Stimulated activated CD4-positive, alpha-beta T cell treated with anti-CD3 and anti-CD28 coated beads, Interleukin-4, amount 100 ng/mL, for 48 hours (primary cell): ENCODE data around the gene PDIA2.
"Not testable (repeated sequence)": the region's sequence is repeated elsewhere in the genome, so short reads cannot be mapped to it uniquely, and the experiment has no call there.

Experiments used
- DNase-seq, 2 donors: peaks; one replicate each; pipeline ENCODE4 v3.0.0-alpha.2; 2020; ENCODE audit warnings: low read depth in 2 of 2

PDIA2 gene

DNA sequence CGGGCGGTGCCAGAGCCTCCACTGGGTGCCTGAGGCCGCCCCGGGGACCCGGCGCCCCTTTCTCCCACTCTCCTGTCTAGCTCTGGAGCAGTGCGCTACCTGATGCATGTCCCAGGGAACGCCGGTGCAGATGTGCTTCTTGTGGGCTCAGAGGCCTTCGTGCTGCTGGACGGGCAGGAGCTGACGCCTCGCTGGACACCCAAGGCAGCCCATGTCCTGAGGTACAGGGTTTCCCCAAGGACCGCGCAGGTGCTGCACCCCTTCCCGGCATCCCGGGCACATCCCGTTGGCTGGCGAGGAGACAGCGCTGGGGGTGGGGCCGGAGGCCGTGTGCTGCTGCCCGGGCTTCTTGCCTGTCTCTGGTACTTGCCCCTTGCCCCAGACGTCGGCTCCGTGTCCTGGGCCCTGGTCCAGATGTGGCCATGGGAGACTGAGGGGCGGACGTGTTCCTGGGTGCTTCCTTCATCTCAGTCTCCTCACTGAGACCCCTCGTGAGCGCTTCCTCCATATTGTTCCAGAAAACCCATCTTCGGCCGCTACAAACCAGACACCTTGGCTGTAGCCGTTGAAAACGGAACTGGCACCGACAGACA is 19.7 kb upstream of the PDIA2 start:
- DNase-seq = no peak

DNA sequence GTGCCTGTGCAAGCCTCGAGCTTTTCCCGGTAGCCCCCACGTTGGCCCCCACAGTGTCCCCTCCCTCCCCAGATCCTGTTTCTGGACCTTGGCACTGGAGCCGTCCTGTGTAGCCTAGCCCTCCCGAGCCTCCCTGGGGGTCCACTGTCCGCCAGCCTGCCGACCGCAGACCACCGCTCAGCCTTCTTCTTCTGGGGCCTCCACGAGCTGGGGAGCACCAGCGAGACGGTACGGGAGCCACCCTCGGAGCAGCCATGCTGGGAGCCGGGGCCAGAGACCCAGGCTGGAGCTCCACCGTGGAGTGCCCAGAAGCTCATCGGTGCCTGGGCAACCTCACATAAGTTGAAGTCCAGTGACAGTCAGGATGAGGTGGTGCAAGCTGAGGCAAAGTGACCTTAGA is 19.0 kb upstream of the PDIA2 start:
- DNase-seq = no peak

DNA sequence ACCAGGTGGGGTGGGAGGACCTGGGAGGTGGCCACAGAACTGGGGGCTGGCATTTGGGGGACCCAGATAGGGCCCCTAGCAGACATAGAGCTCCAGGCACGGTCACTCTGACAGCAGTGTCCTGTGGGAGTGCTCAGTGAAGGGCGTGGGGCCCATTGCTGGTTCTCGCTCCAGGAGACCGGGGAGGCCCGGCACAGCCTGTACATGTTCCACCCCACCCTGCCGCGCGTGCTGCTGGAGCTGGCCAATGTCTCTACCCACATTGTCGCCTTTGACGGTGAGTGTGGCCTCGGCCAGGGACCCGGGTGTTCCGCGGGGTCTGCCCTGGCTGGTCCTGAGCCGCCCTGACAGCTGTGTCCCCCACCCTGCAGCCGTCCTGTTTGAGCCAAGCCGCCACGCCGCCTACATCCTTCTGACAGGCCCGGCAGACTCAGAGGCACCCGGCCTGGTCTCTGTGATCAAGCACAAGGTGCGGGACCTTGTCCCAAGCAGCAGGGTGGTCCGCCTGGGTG is 18.5 kb upstream of the PDIA2 start:
- no peak for DNase-seq

DNA sequence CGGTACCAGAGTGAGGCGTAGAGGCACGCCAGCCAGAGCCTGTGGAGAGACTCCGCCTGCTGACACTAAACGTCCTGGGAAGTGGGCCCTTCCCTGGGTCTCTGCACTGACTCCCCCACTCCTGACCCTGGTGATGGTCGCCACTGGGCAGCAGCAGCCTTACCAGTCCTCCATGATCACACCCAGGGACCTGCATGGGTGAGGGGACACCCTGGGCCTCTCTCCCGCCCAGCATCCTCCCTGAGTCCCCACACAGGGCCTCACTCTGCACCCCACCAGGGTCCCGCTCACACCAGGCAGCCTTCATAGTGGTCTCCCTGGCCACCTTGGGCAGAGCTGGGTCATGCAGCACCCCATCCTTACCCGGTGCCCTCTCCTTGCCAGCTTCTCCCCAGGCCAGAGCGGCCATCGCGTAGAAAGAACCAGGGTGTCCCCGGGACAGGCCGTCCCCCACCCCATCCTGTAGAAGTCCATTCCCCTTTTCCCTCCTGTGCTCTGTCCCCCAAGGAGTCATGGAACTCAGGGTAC is 17.9 kb upstream of the PDIA2 start:
- no peak for DNase-seq

DNA sequence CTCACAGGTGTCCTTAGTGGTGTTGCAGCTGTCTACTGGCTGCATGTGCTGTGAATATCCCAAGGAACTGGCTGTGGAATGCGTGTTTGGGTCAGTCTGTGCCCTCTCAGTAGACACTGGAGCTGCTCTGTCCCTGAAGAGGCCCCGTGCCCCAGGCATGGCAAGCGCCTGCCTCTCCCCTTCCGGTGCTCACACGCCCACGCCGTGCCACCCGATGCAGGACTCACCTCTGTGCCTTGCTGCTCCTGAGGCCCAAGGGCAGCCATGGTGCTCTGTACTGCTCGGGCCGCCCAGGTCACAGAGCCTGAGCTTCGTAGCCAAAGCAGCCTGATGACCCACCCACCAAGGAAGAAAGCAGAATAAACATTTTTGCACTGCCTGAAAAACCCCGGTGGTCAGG is 17.3 kb upstream of the PDIA2 start:
- DNase-seq = no peak

DNA sequence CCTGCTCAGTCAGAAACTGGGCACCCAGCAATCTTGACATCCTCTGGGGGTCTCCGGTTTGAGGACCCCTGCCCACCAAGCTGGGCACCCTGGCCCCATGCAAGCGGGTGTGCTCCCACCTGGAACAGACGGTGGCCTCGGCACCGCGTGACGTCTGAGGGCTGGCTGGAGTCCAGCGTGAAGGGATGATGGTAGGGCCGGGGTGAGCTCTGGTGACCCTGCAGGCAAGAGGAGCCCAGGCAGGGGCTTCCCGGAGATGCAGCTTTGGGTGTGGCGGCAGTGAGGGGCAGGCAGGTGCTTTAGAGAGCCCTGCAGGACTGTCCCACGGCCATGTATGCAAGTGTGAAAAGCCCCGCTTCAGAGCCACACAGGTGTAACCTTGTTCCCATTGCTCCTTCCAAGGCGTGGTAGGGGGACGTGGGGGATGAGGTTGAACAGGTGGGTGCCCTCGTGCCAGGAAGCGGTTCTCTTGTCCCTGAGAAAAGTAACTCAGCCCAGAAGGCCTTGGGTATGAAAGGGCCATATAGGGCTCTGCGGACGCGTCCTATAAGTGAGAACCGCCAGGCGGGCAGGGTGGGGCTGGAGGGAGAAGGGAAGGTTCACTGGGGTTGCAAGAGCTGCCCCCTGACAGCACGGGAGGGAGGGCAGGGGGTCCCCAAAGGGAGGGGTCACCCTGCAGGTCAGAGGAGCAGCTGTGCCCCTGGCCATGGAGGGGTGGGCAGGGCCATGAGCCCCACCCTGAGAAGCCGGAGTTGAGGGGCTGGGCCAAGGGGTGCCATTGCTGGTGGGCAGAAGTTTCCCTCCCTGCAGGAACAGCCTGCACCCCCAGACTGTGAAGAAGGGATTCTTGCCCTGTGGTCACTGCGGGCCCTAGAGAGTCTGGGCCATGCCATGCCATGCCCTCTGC is 16.5 kb upstream of the PDIA2 start:
- no peak for DNase-seq

DNA sequence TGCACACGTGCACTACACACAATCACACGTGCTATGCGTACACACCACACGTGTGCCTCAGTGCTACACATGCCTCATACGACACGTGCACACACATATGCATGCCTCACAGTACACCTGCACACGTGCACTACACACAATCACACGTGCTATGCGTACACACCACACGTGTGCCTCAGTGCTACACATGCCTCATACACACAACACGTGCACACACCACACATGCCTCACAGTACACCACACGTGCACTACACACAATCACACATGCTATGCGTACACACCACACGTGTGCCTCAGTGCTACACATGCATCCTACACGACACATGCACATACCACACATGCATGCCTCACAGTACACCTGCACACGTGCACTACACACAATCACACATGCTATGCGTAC is 15.4 kb upstream of the PDIA2 start:
- not testable (repeated sequence) for DNase-seq

DNA sequence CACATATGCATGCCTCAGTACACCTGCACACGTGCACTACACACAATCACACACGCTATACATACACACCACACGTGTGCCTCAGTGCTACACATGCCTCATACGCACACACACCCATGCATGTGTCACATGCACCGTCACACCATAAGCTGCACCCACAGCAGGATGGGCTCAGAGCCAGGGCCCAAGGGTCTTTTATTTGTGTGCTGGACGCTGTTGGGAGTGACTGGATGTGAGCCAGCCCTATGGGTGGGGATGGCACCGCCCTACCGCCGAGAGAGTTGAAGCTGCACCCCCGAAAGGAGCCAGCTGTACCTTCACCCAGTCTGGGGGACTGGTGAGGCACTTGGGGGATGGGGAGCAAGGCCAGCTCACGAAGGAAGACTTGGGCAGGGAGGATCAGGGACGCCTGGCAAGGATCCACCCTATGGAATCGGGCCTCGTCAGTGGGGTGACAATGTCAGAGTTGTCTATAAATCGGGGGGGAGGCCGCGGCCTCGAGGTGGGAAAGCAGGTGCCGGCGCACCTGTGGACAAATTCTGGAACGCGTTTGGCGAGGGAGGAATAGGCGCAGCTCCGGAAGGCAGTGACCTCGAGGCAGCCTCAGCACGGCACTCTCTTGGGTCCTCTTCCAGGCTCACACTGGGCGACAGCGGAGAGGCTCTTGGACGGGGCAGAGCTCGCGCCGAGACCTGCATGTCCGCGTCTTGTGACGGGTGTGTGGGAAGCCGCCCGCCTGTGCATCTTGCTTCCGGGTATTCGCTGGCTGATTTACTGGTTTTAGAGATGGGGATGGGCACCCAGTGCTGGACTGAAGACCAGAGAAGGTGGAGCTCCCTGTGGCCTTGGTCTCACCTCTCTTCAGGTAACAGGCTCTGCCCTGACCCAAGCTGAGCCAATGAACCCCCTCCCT is 14.6 kb upstream of the PDIA2 start:
- no peak for DNase-seq

DNA sequence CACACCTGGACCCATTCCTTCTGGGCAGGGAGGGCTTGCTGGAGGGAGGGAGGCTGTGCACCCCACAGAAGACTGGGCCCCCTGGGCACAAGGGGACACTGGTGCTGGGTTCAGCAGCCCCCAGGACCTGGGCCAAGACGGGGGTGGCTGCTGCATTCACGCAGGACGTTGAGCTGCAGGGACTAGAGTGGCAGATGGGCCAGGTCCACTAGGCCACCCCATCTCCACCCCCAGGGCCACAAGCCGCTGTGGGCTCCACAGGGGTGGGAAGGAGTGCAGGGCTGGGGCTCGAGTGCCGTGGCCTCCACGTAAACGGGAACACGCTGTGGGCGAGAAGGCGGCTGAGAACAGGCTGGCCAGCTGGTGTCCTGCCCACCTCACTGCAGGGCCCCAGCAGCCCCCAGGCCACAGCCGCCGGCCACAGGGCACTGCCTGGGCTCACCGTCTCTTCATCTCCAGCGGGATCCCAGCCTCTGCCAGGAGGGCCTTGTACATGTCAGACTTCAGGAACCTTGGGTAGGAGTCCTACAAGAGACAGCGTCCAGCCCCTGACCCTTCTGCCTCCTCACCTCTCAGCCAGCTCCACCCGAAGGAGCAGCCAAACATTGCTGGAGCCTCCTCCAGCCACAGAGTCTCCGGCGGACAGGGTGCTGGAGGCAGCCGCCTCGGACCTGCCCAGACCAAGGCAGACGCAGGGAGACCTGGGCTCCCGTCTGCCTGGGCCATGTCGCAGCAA is 13.7 kb upstream of the PDIA2 start:
- no peak for DNase-seq

DNA sequence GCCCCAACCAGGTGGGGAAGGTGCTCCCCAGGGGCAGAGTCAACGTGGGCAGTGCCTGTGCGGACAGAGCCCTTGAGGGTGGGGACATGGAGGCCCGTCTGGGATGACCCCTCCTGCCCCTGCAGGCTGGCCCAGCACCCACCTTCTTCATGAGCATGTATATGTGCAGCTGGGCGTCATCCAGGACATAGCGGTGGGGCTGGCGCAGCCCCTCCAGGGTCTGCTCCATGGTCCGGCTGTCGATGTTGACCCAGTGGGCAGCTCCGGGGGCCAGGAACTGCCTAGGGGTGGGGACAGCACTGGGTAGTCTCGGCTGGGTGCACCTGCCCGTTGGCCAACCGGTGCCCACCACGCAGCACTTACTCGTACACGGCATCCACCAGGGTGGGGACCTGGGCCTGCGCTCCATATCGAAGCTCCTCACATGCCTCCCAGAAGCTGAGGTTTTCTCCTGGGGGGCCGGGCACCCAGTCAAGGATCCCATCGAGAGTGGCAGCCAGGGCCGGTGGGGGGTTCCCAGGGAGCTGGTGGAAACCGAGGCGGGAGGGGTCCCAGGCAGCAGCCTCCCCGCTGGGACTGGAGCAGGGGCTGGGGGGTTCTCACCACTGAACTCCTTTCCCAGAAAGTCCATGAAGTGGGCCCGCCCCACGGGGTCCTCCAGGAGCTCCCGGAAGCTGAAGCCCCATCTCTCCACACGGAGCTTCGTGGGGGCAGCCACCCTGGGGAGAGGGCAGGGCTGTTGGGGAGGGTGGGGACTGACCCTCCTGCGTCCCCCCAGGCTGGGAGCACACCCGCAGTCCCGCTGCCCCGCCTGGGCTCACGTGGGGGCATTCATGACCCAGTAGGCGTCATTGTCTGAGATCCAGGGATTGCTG is 12.3 kb upstream of the PDIA2 start:
- no peak for DNase-seq

DNA sequence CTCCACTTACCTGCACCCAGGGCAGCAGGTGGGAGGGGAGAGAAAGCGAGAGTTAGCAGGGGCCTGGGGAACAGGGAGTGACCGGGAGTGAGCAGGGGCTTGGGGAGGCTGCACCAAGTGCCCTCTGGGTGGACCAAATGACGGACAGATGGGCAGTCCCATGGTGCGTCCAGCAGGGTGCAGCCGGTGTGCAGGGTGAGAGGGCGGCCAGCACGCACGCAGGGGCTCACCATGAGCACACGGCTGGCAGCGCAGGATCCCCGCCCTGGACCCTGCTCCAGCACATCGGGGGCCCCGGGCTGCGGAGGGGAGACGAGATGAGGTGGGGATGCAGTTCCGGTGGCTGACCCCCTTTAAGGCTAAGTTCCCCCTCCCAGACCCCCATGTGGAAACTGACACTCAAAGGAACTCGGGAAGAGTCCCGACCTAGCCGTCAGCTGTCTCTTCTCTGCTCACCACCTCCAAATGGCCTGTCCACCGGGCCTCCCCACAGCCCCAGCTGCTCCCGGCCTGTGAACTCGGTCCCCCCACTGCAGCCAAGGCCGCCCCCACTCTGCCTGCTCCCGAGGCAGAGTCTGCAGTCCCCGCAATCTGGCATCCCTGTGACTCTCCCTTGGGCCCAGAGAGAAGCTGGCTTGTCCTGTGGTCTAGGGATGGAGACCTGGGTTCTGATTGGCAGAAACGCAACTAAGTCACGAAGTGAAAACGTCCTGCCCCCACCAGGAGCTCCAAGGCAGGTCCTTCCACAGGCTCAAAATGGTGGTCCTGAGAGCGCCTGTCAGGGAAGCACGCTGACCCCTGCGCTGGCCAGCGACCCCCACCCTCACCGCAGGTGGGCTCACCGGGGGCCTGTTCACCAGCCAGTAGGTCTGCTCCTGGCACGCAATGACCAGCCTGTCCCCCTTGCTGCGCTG is 10.1 kb upstream of the PDIA2 start:
- DNase-seq = no peak

DNA sequence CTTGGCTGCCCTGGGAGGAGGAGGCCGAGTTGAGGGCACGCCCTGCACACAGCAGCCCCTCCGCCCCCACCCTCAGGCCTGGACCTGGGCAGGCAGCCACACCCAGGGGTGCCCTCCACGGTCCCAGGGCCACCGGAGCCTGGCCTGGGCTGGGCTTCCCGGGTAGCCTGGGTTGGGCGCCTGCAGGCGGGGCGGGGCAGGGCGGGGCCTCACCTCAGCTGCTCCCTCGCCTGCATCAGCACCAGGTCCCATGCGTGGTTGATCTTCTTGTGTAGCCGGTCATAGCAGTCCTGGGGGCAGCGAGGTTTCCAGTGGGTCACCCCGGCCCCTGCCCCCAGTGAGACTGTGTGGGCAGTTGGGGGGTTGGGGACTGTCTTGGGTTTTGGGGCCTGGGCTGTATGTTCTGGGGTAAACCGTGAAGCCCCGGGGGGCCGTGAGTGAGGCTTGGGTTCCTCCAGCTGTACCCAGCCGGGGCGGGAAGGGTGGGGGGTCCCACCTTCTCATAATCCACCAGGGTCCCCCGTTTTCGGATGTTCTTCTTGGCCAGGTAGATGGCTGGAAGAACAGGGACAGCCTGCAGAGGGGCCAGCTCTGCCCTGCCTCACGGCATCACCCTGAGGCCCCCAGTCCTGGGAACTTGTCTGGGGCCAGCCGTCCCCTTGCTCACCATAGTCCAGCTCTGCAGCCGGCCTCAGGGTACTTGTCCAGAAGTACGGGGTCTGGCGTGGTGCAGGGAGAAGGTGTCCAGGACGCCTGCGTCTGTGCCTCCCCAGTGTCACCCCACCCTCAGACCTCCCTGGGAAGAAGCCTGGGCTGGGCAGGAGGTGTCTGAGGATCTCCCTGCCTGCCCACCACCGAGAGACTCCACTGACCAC is 9.2 kb upstream of the PDIA2 start:
- no peak for DNase-seq

DNA sequence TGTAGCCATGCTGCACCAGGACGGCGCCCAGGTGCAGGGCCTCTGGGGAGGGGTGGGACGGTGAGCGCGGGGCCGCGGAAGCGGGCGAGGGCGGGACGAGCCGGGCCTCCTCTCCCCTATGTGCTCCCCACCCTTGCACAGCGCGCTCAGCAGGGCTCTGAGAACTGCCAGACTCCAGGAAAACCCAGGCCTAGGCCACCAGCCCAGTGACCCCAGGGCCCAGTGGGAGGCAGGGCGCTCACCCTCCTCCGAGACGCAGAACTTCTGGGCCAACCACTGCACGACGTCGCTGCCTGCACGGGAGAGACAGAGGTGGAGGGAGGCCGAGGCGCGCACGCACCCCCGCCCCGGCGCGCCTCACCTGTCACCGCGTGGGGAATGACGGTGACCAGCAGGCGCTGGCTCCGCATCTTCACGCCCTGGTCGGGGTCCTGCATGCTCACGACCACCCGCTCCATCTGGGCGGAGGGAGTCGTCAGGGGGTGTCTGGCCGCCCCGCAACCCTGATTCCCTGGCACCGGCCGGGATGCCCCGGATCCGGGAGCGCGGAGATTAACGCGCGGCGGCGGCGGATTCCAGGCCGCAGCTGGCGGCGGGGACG is 7.8 kb upstream of the PDIA2 start:
- peak in 1 of 2 donors; percentile 16 for DNase-seq

DNA sequence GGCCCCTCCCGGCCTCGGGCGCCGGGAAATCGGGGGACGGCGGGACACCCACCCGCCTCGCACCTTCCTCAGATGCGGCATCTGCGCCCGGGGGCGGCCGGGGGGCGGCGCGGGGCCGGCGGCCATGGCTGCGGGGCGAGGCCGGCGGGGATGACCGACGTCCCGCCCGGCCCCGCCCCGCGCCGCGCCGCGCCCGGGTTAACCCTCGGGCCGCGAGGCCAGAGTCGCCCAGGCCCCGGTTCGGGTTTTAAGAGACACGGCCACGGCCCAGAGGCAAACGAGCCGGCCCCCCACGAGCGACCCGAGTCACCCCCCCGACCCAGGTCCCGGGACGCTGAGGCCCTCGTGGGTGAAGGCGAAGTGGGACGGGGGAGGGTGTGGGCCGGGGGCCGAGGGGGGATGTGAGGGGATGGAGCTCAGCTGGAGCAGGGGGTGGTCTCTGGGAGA is 7.2 kb upstream of the PDIA2 start, which contains the start of gene RGS11:
TSS of gene RGS11 (minus strand) at position 159 of the 447 bp plus-strand sequence. CDS start at position 126, 33 bp downstream.
- DNase-seq = no peak

DNA sequence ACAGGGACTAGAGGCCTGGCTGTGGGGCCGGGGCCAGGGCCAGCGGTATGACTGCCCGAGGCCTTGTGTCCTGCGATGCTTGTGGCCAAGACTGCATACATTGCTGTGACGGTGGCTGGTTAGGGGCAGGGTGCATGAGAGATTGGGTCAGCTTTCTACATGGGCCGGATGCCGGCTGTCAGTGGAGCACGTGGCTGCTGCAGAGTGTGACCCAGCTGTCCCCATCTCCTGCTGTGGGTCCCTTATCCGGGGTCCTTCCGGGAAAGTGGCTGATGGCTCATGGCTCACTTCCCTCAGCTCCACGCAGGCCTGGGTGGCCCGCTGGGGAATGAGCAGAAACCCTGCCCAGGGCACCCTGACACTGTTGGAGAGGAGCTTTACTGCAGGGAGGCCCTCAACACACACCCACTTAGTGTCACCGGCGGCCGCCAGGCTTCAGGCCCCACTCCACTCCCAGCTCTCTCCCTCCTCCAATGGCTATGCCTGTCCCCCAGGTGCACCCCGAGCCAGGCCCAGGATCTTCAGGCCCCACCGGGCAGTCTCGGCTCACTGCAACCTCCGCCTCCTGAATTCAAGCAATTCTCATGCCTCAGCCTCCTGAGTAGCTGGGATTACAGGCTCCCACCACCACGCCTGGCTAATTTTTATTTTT is 6.4 kb upstream of the PDIA2 start:
- no peak for DNase-seq

DNA sequence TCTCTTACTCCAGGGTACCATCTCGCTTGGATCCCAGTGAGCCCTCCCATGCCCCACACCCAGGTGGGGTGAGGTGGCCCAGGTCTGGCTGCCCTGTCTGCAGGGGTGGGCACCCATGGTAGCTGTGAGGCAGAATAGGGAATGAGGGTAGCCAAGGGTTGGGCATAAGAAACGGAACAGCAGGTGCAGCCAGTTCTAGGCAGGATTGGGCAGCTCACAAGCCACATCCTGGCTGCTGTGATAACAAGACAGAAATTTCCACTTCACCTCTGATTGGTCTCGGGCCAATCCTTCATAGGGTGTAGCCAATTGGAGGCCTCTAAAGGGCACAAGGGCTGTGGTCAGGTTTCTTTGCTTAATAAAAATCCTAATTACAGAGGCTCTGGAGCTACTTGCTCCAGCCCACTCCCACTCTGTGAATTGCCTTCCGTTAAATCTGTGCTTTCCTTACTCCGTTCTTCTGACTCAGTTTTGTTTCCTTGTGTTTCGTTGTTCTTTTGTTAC is 4.0 kb upstream of the PDIA2 start:
- DNase-seq = no peak

DNA sequence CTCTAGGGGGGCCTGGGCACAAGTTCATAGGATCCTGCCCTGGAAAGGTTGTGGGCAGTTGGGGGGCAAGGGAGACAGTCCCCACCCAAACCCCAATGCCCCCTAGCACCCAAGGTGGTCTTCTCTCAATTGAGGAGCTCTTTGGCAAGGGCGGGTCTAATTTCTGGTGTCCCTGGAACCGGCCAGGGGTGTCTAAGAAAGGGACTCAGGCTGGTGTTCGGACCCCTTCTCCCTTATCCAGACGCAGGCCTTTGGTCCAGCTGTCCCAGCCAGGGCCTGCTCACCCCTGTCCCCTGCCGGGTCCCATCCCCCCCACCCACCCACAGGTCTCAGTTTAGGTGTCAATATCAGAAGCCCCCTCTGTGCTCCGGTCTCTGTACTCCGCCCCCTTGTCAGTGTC is 3.4 kb upstream of the PDIA2 start:
- no peak for DNase-seq
